Cardiac muscle cell (in vitro differentiated cells and primary cell): Measurements from ENCODE around the gene GPATCH4. TPM values are rescaled to one million over a fixed set of nuclear protein-coding genes. Genes with fewer than 3 reads are reported as not detected.

ENCODE experiments used
- DNase-seq, 2 donors: peaks; one replicate each; pipeline versions ENCODE4 v3.0.0 to v3.0.0-alpha.2; 2010 to 2017; ENCODE audit warnings: low read depth in 1 of 2, low spot score in 1 of 2
- H3K27ac ChIP-seq: fragments of 200-600 bp; sonication (generic); 2 replicates; pipeline ENCODE4 v1.5.1; 2016
- H3K27me3 ChIP-seq: fragments of 200-600 bp; sonication (generic); 2 replicates; pipeline ENCODE4 v1.6.0; 2016; ENCODE audit warnings: control low read depth
- H3K36me3 ChIP-seq: fragments of 200-600 bp; sonication (generic); 2 replicates; pipeline ENCODE4 v1.5.1; 2016; ENCODE audit warnings: control low read depth
- H3K4me1 ChIP-seq: fragments of 200-600 bp; sonication (generic); 2 replicates; pipeline ENCODE4 v1.8.1; 2017; ENCODE audit warnings: low read depth, mild to moderate bottlenecking, mixed run types
- H3K4me3 ChIP-seq: fragments of 200-600 bp; sonication (generic); 2 replicates; pipeline ENCODE4 v1.5.1; 2016; ENCODE audit warnings: mild to moderate bottlenecking
- H3K9me3 ChIP-seq: fragments of 200-600 bp; sonication (generic); 2 replicates; pipeline ENCODE4 v1.5.1; 2017; ENCODE audit warnings: low read depth, mild to moderate bottlenecking, control low read depth
- polyA plus RNA-seq: library from polyadenylated mRNA; unstranded; fragments of >200 nt; fragmentation: Nextera tagmentation; extraction: Ambion mirVana; gene quantifications from 2 replicates; pipeline ENCODE4 v1.2.1, GENCODE V29; 2016
- total RNA-seq: library from RNA; depleted of rRNA; stranded (reverse); fragments of >200 nt; gene quantifications from 2 replicates; pipeline ENCODE4 v1.2.3, GENCODE V29; 2016
- TF ChIP-seq, protein P1 (sequence below): IDR thresholded peaks from 2 replicates; pipeline ENCODE4 v1.5.1; 2012; ENCODE audit warnings: low read depth, mild to moderate bottlenecking, low read length

GPATCH4 gene
- total and polyA plus RNA-seq, 2 experiments from 2014 or later = 6.0 to 42.4 TPM

DNA sequence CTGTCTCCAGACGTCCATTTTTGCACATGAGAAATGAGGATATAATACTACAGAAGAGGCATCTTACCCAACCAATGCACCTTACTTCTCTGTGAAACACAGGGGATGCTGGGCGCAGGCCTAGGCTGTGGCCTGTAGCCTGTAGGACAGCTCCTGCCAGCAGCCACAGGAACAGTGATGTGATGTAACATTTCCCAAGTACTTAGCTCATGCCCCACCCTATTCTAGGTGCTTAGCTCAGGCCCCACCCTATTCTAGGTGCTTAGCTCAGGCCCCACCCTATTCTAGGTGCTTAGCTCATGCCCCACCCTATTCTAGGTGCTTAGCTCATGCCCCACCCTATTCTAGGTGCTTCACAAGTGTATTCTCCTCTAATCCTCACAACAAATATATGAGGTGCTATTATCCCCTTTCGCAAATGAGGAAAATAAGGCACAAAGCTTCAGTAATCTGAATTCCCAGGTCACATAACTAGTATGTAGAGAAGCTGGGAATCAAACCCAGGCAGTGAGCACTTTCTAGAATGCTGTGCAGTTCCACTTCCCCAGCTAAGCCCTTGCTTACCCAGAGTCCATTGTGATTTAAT is 14.3 kb downstream of the GPATCH4 start:
- H3K4me1 ChIP-seq = no peaks in the 10 kb centered on the region

DNA sequence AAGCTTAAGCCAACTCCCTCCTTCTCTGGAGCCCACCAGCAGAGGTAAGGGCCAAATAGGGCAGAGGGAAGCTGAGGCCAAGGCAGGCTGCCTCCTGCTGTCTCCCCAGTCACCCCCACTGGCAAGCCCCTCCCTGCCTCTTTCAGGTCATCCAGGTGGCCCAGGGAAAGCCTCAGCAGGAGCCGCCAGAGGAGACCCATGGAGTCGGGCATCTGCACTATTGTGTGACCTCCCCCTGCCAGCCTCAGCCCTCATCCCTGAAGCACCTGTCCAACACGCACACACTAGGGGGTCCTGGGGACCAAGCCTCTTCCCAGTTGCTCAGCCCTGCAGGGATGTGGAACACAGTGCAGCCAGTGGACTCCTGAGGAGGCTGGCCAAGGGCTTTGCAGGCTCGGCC is 15.0 kb downstream of the GPATCH4 start:
- Histone ChIP-seq H3K27me3 (no peaks in the 10 kb centered on the region), H3K4me1 (no peaks in the 10 kb centered on the region), H3K36me3 (no peaks in the 10 kb centered on the region), H3K27ac (no peak overlapping the region), H3K4me3 (no peak overlapping the region), H3K9me3 (no peaks in the 10 kb centered on the region)
- no peak for DNase-seq
- TF ChIP-seq, protein P1, sequence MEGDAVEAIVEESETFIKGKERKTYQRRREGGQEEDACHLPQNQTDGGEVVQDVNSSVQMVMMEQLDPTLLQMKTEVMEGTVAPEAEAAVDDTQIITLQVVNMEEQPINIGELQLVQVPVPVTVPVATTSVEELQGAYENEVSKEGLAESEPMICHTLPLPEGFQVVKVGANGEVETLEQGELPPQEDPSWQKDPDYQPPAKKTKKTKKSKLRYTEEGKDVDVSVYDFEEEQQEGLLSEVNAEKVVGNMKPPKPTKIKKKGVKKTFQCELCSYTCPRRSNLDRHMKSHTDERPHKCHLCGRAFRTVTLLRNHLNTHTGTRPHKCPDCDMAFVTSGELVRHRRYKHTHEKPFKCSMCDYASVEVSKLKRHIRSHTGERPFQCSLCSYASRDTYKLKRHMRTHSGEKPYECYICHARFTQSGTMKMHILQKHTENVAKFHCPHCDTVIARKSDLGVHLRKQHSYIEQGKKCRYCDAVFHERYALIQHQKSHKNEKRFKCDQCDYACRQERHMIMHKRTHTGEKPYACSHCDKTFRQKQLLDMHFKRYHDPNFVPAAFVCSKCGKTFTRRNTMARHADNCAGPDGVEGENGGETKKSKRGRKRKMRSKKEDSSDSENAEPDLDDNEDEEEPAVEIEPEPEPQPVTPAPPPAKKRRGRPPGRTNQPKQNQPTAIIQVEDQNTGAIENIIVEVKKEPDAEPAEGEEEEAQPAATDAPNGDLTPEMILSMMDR = no peak

More for the DNA sequence above, 14.3 kb downstream of the GPATCH4 start:
- TF ChIP-seq, protein P1 = no peak
- Histone ChIP-seq H3K36me3 (no peaks in the 10 kb centered on the region), H3K27me3 (no peaks in the 10 kb centered on the region), H3K4me3 (no peak overlapping the region), H3K9me3 (no peaks in the 10 kb centered on the region), H3K27ac (no peak overlapping the region)
- no peak for DNase-seq

DNA sequence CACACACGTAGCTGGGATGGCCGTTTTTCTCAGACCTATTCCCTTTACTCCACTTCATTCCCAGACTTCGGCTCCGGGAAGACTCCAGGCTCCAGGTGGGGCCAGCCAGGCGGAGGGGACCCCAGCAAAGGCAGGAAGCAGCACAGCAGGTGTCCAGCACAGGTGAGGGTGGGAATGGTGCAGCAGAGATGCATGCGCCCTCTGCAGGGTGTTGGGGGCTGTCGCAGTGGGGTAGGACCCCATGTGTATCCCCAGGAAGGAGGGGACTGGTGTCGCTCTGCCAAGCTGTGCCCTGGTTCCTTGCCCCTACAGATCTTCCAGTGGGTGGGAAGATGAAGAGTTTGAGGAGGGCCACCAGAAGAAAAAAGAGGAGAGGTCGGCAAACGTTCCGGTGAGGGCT is 16.5 kb downstream of the GPATCH4 start:
- Histone ChIP-seq H3K27me3 (no peaks in the 10 kb centered on the region), H3K27ac (no peak overlapping the region), H3K36me3 (no peaks in the 10 kb centered on the region), H3K4me1 (peaks cover 4% of the 10 kb centered on the region), H3K9me3 (no peaks in the 10 kb centered on the region), H3K4me3 (no peak overlapping the region)
- peak in 1 of 2 donors; percentile 39 for DNase-seq
- TF ChIP-seq, protein P1 = no peak

DNA sequence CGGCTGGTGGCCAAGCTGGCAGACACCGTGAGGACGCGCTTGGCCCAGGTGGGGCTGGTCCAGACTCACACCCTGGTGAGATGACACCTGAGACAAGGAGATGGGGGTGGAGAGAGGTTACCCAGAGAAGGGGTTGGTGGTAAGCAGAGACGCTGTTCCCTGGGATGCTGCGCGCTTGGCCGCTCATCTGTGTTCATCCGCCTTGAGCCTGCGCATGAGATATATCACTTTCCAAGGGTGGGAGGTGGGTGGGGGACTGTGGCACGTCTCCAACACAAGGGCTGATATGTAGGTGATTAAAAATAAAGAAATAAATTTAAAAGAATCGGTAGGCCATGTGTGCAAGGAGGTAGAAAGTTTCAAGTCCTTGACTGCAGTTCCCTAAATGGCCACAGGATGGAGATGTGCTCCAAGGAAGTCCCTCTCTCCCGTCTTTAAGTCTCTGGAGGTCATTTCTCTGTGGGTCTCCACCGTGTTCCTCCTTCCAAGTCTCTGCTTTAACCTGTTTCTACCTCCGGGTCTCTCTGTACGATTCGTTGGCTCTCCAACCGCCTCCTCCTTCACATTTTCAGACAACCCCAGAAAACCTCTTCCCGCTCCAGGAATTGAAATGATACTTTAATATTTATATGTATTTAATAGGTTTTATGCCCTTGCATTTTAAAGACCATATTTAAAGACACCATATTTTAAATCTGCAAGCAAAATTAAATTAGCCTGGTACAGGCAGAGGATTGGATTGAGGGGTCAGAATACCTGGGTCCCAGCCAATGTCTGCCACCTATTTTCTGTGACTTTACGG is 17.3 kb downstream of the GPATCH4 start:
- peaks cover 8% of the 10 kb centered on the region for H3K4me1 ChIP-seq
- H3K36me3 ChIP-seq = no peaks in the 10 kb centered on the region
- no peaks in the 10 kb centered on the region for H3K27me3 ChIP-seq
- TF ChIP-seq, protein P1 = peak; percentile 90
- no peak overlapping the region for H3K27ac ChIP-seq
- H3K4me3 ChIP-seq = no peak overlapping the region
- no peaks in the 10 kb centered on the region for H3K9me3 ChIP-seq
- DNase-seq = peak; percentile 82 to 89

DNA sequence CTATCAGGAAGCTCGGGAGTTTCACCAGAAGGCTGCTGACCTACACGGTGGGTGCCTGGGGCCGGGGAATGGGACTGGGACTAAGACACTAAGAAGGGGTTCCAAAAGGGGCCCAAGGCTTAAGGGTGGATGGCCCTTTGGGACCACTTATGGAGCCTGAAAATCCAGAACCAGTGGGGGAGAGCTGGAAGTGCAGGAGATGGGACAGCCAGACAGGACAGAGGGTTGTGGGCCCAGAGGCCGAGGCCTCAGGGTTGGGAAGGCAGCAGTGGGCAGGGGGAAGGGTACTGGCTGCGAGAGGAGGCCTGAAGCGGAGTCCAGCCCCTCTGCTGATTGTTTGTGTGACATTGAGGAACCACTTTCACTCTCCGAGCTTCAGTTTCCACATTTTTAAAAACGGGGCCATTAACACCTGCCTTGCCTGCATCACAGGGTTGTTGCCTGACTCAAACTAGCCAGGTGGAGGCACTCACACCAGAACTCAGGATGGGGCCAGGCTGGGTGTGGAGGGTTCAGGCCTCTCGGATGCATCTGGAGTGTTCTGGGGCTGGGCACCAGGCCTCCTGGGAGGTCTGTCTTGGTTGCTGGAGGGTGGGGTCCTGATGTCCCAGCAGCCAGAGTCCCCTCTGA is 18.8 kb downstream of the GPATCH4 start:
- no peaks in the 10 kb centered on the region for H3K9me3 ChIP-seq
- H3K4me3 ChIP-seq = no peak overlapping the region
- peaks cover 8% of the 10 kb centered on the region for H3K4me1 ChIP-seq
- TF ChIP-seq, protein P1 = no peak
- H3K27ac ChIP-seq = no peak overlapping the region
- no peaks in the 10 kb centered on the region for H3K36me3 ChIP-seq
- H3K27me3 ChIP-seq = no peaks in the 10 kb centered on the region
- no peak for DNase-seq
